PC-3 (cell line): ENCODE measurements around the gene KIAA0513. TPM values are rescaled to one million over a fixed set of nuclear protein-coding genes. Genes with fewer than 3 reads are reported as not detected.

Experiments used
- ATAC-seq: fragments of 200-7000 bp; cut with Tn5 transposase; 2 replicates; pipeline ENCODE4 v1.9.1; 2020; ENCODE audit warnings: mild to moderate bottlenecking, moderate library complexity
- BruUV-seq: library from RNA; stranded (reverse); fragments of 400-500 nt; replicated peaks from 2 replicates; lab custom pipeline; 2021; lab: Mats Ljungman, UMichigan
- CTCF ChIA-PET: fragments of 300-600 bp; sonication (Branson Sonifier 250); formaldehyde crosslinking; loops from one replicate; lab custom pipeline; 2022; ENCODE audit warnings: antibody characterized with exemption; lab: Charles Lee
- POLR2A ChIA-PET: fragments of 300-600 bp; sonication (Branson Sonifier 250); formaldehyde crosslinking; loops from one replicate; lab custom pipeline; 2022; ENCODE audit warnings: antibody characterized with exemption; ENCODE audit not compliant: unreplicated experiment; lab: Charles Lee
- DNase-seq: peaks from one replicate; pipeline ENCODE4 v3.0.0-alpha.2; 2015
- H2AFZ ChIP-seq: fragments of 300-600 bp; sonication (generic); 2 replicates; pipeline ENCODE4 v1.6.0; 2016; ENCODE audit warnings: antibody characterized with exemption, low read length
- H3F3A ChIP-seq: fragments of 300-600 bp; sonication (generic); one replicate; pipeline ENCODE4 v1.6.0; 2017; ENCODE audit warnings: antibody characterized with exemption, low read length, control low read depth, mild to moderate bottlenecking; ENCODE audit not compliant: unreplicated experiment
- H3K27ac ChIP-seq: fragments of 300-600 bp; sonication (generic); 2 replicates; pipeline ENCODE4 v1.5.1; 2016; ENCODE audit warnings: mild to moderate bottlenecking, low read length
- H3K27me3 ChIP-seq: fragments of 300-600 bp; sonication (generic); 2 replicates; pipeline ENCODE4 v1.6.1; 2016; ENCODE audit warnings: low read length, mixed read lengths
- H3K36me3 ChIP-seq: fragments of 300-600 bp; sonication (generic); 2 replicates; pipeline ENCODE4 v1.6.1; 2016; ENCODE audit warnings: low read depth, mixed run types, low read length, mixed read lengths
- H3K4me1 ChIP-seq: fragments of 300-600 bp; sonication (generic); 2 replicates; pipeline ENCODE4 v1.5.1; 2016; ENCODE audit warnings: low read length; ENCODE audit not compliant: insufficient read depth
- H3K4me2 ChIP-seq: fragments of 300-600 bp; sonication (generic); 2 replicates; pipeline ENCODE4 v1.6.0; 2016; ENCODE audit warnings: low read length
- H3K4me3 ChIP-seq: fragments of 300-600 bp; sonication (generic); 2 replicates; pipeline ENCODE4 v1.5.1; 2016; ENCODE audit warnings: mild to moderate bottlenecking, low read length, mixed read lengths
- H3K79me2 ChIP-seq: fragments of 300-600 bp; sonication (generic); 2 replicates; pipeline ENCODE4 v1.6.1; 2017; ENCODE audit warnings: low read length, mixed read lengths
- H3K9ac ChIP-seq: fragments of 300-600 bp; sonication (generic); 2 replicates; pipeline ENCODE4 v1.6.0; 2016; ENCODE audit warnings: mild to moderate bottlenecking, low read length
- H3K9me2 ChIP-seq: fragments of 300-600 bp; sonication (generic); replicated peaks from 2 replicates; pipeline ENCODE4 v1.6.1; 2016; ENCODE audit warnings: mixed run types, low read length, mixed read lengths
- H3K9me3 ChIP-seq: fragments of 300-600 bp; sonication (generic); 2 replicates; pipeline ENCODE4 v1.6.1; 2016; ENCODE audit warnings: low read length, mixed read lengths
- H4K20me1 ChIP-seq: fragments of 300-600 bp; sonication (generic); 2 replicates; pipeline ENCODE4 v1.6.1; 2016; ENCODE audit warnings: low read length, mixed read lengths
- CTCF ChIP-seq: fragments of 300-600 bp; sonication (generic); conservative IDR thresholded peaks from 2 replicates; pipeline ENCODE4 v1.5.1; 2017; ENCODE audit warnings: antibody characterized with exemption, low read depth, mild to moderate bottlenecking, low read length
- EZH2 ChIP-seq: fragments of 300-600 bp; sonication (generic); IDR thresholded peaks from one replicate; pipeline ENCODE4 v1.6.1; 2017; ENCODE audit warnings: antibody characterized with exemption, mild to moderate bottlenecking, low read length; ENCODE audit not compliant: unreplicated experiment
- EZH2phosphoT487 ChIP-seq: fragments of 300-600 bp; sonication (generic); IDR thresholded peaks from 2 replicates; pipeline ENCODE4 v1.6.1; 2018; ENCODE audit warnings: mild to moderate bottlenecking, antibody characterized with exemption, low read length, borderline replicate concordance
- intact Hi-C: fragments of 100-400 bp; cut with micrococcal nuclease; formaldehyde crosslinking; loops from 2 replicates; pipeline ENCODE4 v1.9.0; 2023
- total RNA-seq: library from RNA; depleted of rRNA; stranded (reverse); fragments of >200 nt; gene quantifications from 2 replicates; pipeline ENCODE4 v1.2.3, GENCODE V29; 2014

The KIAA0513 gene
- total RNA-seq, 1 experiment from 2014 or later, result 7.8 TPM

- H3K4me3 ChIP-seq, result no peak overlapping the region
- ATAC-seq, result no peak
- no peak overlapping the region for H2AFZ ChIP-seq
- 0 out of 2 replicates have a peak, but pooled peaks cover 3% of the 10 kb centered on the region for H3K4me1 ChIP-seq
- no peaks in the 10 kb centered on the region for H3K36me3 ChIP-seq
- no peak overlapping the region for H3K9ac ChIP-seq
- no peaks in the 10 kb centered on the region for H3K27me3 ChIP-seq
- no peaks in the 10 kb centered on the region for H3F3A ChIP-seq
- no peaks in the 10 kb centered on the region for H3K79me2 ChIP-seq
- H4K20me1 ChIP-seq, result no peaks in the 10 kb centered on the region
- H3K27ac ChIP-seq, result no peak overlapping the region
- no peaks in the 10 kb centered on the region for H3K9me2 ChIP-seq
- H3K9me3 ChIP-seq, result no peaks in the 10 kb centered on the region
- BruUV-seq, result no TSS peak
- intact Hi-C loops, result no loop called here
- no peak for TF ChIP-seq CTCF
- no peak for TF ChIP-seq EZH2
- TF ChIP-seq EZH2phosphoT487, result no peak
- peak; percentile 22 for DNase-seq
- ChIA-PET POLR2A (no interaction called here), CTCF (no interaction called here)
- H3K4me2 ChIP-seq, result no peak overlapping the region
Measured at GRCh38 chr16:85017151-85017550, 10.4 kb upstream of the KIAA0513 start.

GRCh38 chr16:85017633-85018032 is 10.0 kb upstream of the KIAA0513 start:
- Histone ChIP-seq H3K27me3 (no peaks in the 10 kb centered on the region), H3K9me2 (no peaks in the 10 kb centered on the region), H3F3A (no peaks in the 10 kb centered on the region), H3K27ac (no peak overlapping the region), H3K79me2 (no peaks in the 10 kb centered on the region), H2AFZ (no peak overlapping the region), H3K9ac (no peak overlapping the region), H3K9me3 (no peaks in the 10 kb centered on the region), H3K4me2 (no peak overlapping the region), H4K20me1 (no peaks in the 10 kb centered on the region), H3K4me1 (0 out of 2 replicates have a peak, but pooled peaks cover 3% of the 10 kb centered on the region), H3K36me3 (no peaks in the 10 kb centered on the region), H3K4me3 (no peak overlapping the region)
- ATAC-seq (no peak), DNase-seq (no peak)
- no peak for TF ChIP-seq EZH2
- no peak for TF ChIP-seq CTCF
- no peak for TF ChIP-seq EZH2phosphoT487
- no TSS peak for BruUV-seq
- intact Hi-C loops, result no loop called here
- ChIA-PET POLR2A (no interaction called here), CTCF (no interaction called here)

GRCh38 chr16:85018529-85019236 is 8.9 kb upstream of the KIAA0513 start:
- ATAC-seq (no peak), DNase-seq (no peak)
- Histone ChIP-seq H3K4me2 (no peak overlapping the region), H3K9me3 (no peaks in the 10 kb centered on the region), H3K79me2 (no peaks in the 10 kb centered on the region), H4K20me1 (no peaks in the 10 kb centered on the region), H3K36me3 (no peaks in the 10 kb centered on the region), H3K9me2 (no peaks in the 10 kb centered on the region), H3F3A (no peaks in the 10 kb centered on the region), H2AFZ (no peak overlapping the region), H3K4me3 (no peak overlapping the region), H3K9ac (no peak overlapping the region), H3K27me3 (no peaks in the 10 kb centered on the region), H3K4me1 (0 out of 2 replicates have a peak, but pooled peaks cover 3% of the 10 kb centered on the region), H3K27ac (no peak overlapping the region)
- TF ChIP-seq EZH2 (no peak), CTCF (no peak), EZH2phosphoT487 (no peak)
- ChIA-PET POLR2A (no interaction called here), CTCF (no interaction called here)
- BruUV-seq, result no TSS peak
- intact Hi-C loops, result no loop called here
